Retinal pigment epithelial cell (primary cell): ENCODE data around the gene IFNA5.

ENCODE experiments used
- DNase-seq: peaks from one replicate; pipeline ENCODE4 v3.0.0-alpha.2; 2010; ENCODE audit warnings: low read depth
- H3K4me3 ChIP-seq: 2 replicates; pipeline ENCODE4 v1.5.1; 2011; ENCODE audit warnings: mild to moderate bottlenecking, low read length, control low read depth, moderate library complexity
- TF ChIP-seq, protein P1 (sequence below): conservative IDR thresholded peaks from 2 replicates; pipeline ENCODE4 v1.5.1; 2011; ENCODE audit warnings: low read depth, low read length, control low read depth, inconsistent platforms

IFNA5 gene

GRCh38 chr9:21316860-21317259 lies 11.7 kb upstream of the IFNA5 start:
- TF ChIP-seq, protein P1, sequence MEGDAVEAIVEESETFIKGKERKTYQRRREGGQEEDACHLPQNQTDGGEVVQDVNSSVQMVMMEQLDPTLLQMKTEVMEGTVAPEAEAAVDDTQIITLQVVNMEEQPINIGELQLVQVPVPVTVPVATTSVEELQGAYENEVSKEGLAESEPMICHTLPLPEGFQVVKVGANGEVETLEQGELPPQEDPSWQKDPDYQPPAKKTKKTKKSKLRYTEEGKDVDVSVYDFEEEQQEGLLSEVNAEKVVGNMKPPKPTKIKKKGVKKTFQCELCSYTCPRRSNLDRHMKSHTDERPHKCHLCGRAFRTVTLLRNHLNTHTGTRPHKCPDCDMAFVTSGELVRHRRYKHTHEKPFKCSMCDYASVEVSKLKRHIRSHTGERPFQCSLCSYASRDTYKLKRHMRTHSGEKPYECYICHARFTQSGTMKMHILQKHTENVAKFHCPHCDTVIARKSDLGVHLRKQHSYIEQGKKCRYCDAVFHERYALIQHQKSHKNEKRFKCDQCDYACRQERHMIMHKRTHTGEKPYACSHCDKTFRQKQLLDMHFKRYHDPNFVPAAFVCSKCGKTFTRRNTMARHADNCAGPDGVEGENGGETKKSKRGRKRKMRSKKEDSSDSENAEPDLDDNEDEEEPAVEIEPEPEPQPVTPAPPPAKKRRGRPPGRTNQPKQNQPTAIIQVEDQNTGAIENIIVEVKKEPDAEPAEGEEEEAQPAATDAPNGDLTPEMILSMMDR, result no peak
- no peak for DNase-seq
- H3K4me3 ChIP-seq, result no peak overlapping the region

DNA sequence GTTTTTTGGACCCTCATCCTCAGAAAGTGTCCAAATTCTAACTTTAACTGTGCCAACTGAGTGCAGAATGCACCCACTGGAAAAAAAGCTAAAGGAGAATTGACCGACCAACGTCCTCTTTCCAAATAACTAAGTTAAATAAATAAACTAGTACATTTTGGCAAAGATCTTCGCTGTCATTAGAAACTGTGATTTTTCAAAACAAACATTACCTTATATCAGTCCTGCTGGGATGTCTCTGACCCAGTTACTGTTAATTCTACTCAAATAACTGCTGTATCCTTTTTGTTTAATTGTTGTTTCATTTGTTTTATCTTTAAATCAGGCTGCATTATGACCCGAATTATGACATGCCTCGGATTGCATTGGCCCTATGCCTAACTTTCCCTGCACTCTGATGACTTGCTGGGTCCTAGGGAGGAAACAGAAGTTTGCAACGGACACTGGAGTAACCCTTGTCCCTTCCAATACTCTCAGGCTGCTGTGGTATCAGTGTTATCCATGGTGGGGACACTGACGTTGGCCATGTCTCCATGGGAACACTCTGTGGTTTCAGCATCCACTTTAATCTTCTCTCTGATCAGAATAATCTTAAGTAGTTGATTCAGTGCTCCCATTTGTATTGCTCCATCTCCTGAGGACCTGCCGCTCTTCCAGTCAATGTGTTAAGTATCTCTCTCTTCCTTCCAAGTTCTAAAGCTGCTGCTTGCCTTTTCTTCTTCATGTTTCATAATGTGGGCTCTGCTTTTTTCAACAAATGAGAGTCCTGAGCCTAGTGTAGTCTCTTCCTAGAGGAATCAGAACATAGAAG lies 11.1 kb upstream of the IFNA5 start:
- DNase-seq, result no peak
- TF ChIP-seq, protein P1, result no peak
- H3K4me3 ChIP-seq, result no peak overlapping the region

GRCh38 chr9:21314152-21314551 lies 9.0 kb upstream of the IFNA5 start:
- no peak for DNase-seq
- no peak overlapping the region for H3K4me3 ChIP-seq
- TF ChIP-seq, protein P1, result no peak

DNA sequence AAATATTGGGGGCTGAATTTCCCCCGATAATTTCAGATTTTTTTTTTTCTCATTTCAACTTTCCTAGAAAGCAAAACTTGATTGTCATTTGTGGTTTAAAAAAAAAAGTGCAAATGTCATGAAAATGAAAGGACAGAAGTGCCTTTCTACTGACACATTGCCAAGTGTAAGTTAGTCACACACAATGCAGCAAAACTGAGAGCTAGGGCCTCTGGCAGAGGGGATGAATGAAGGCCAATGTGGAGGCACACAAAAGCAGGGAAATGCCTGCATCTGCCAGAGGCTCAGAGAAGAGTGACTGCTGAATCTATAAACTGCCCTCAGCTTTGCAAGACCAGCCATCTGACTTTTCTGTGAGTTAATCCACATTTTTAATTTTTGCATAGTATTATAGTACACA lies 6.8 kb upstream of the IFNA5 start:
- no peak overlapping the region for H3K4me3 ChIP-seq
- DNase-seq, result no peak
- TF ChIP-seq, protein P1, result no peak

DNA sequence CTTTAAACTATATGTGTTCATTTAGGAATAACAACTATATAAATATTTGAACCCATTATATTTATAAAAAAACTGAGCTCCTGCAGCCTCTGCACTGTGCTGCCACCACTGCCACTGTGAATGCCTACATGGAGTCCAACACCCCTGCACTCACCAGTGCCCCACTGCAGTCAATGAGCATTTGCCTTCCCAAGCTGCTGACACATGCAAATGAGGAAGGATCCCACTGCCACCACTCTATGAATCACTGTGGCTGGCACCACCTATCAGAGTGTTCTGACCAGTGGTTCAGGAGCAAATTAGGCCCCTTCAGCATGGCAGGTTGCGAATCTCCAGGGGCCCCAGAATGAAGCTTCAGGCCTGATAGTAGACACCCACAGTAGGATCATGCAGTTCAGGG lies 9.1 kb downstream of the IFNA5 start:
- DNase-seq, result no peak
- TF ChIP-seq, protein P1, result no peak

GRCh38 chr9:21294904-21295538 lies 10.1 kb downstream of the IFNA5 start:
- TF ChIP-seq, protein P1, result no peak
- no peak overlapping the region for H3K4me3 ChIP-seq
- no peak for DNase-seq

More for the DNA sequence above, 9.1 kb downstream of the IFNA5 start:
- no peak overlapping the region for H3K4me3 ChIP-seq

GRCh38 chr9:21294364-21294774 lies 10.7 kb downstream of the IFNA5 start:
- TF ChIP-seq, protein P1, result no peak
- H3K4me3 ChIP-seq, result no peak overlapping the region
- DNase-seq, result peak; percentile 93
